ENCODE data around the gene LPP.

Gene LPP

DNA sequence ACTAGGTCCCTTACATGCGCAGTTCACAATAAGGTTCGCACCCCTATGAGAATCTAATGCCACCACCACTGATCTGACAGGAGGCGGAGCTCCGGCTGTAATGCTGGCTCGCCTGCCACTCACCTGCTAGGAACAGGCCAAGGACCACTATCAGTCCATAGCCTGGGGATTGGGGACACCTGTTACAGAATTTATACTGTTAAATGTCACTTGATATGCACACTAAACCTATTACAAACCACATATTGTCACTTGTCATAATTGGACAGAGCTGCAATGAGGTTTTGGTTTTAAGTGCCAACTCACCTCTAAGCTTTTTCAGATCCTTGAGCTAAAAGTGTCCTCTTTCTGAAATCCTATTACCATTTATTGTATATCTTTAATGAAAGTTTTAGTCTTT is 509.9 kb downstream of the LPP start:
- no peak for DNase-seq

DNA sequence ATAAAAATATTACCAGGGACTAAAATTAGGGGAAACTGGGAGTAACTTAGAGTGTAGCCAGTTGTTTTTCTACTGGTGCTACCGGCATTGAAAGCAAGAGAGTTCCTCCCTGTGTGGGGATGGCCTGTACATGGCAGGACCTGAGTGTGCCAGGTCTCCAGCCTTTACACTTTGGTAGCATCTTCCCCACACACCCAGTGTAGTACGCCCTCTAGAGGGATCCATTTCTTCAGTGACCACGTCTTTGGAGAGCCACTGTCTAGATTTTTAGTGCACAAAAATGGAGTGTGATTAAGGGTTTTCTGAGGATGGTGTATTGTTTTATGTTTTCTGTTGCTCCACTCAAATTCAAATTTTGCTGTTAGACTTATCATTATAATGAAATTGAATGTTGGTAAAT is 510.8 kb downstream of the LPP start:
- no peak for DNase-seq

DNA sequence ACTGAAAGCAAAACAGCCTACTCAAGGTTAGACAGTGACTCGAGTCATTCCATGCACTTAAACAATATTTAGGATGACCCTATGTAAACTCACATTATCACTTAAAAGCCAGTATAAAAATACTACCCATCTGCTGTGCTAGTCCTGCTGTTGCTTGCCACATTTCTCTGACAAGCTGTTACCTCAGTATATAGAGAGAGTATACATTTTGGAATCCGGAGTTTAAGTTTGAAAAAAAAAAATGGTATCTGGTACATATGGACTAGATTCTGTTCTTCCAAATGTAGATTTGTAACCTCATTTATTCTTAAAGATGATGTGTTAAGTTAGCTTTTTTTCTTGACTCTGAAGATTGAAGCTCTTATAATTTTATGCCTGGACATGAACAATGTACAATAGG is 514.0 kb downstream of the LPP start:
- no peak for DNase-seq

DNA sequence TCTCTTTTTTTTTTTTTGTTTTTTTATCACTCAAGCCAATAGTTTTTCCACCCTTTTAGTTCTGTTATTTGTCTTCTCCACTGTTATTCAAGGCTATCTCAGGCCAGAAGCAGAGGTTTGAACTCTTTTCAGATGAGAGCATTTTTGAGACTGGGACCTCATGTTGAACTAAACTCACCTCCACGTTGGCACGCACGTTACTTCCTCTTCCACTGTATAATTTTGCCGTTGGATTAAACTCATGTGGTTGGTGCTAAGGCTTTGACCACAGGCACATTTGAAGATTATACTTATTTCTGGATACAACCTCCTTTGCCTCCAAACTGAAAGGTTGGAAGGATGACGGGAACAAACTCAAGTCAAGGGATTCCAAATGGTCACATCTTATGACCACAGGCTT is 516.5 kb downstream of the LPP start:
- no peak for DNase-seq

DNA sequence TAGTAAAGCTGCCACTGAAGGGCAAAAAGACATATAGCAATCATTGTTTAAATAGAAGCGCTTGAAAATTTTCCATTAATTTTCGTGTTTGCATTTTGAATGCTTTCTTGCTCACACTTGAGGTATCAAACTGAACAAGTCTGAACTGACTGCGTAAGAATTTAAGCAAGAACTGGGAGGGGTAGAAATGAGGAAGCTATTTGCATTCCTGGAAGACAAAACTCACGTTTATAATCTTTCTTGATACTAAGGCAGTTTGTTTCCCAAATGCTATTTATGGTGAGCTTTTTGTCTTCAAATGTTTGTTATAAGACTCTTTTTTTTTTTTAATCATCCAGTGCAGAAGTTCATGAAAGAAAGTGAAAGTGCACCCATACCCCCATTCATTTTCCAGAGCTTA is 518.0 kb downstream of the LPP start:
- no peak for DNase-seq

DNA sequence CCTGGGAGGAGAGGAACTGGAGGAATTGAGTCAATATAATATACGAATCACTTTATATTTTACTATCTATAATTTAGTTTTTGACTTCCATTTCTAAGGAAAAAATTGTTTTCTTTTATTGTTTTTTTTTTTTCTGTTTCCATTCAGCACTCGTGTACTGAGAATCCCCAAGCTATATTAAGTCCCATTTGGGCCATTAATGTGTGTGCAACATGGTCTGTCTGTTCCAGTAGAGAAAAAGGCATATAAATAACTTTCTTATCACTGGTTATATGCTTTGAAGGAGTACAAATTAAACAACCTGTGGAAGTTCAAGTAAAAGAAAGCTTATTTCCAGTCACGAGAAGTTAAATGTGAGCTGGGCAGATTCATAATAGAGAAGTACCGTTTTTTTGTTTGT is 518.9 kb downstream of the LPP start:
- no peak for DNase-seq

DNA sequence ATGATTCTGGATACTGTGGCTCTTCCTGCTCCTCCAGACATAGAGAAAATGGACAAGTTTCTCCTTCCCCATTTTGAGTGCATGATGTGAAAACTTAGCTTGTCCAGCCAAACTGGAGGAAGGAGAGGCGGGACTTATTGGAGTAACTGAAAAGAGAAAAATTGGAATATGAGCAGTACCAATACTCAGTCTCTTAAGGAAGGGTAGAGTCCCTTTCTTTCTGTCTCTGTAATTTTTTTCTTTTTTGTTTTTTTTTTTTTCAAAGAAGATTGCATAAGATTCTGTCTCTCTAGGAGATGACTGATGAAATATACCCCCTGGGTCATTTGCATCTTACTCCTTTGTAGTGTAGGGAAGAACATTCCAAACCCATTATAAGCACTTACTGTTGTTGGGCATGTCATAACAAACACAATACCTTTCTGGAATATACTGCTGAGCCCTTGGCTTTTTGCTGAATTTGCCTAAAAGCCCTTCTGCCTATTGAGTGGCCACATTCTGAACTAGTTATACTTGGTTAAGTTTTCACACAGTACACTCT is 519.8 kb downstream of the LPP start:
- DNase-seq = no peak

DNA sequence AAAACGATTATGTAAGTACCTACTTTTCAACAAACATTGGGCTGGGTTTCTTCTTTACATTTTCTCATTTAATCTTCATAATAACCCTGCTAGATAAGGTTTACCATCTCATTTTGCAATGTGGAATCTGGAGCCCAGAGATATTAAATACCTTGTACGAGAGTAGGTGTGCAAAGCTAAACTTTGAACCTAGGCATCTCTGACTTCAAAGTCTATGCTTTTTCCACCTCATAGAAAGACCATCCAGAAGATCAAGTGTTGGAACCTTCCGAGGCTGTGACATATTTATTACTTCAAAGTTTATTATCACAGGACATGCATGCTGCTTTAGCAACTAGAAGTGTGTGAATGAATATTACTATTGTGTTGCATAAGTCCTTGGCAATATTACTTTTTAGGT is 520.6 kb downstream of the LPP start:
- no peak for DNase-seq

DNA sequence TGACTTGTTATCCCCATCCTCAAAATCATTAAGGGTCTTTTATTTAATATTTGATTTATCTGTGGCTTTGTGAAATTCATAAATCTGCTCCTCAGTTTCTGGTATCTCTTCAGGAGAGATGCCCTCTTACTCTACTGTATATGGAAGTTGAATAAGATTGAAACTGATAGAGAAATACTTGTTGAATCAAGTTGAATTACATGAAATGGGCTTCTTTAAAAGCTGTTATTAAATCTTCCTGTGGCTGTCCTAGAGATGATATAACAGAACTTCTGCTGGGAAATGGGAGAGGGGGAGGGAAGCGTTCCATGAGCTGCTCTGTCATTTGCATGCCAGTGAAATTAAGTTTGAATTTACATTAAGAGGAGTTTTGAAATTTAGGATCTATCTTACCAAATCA is 523.4 kb downstream of the LPP start:
- DNase-seq = no peak

DNA sequence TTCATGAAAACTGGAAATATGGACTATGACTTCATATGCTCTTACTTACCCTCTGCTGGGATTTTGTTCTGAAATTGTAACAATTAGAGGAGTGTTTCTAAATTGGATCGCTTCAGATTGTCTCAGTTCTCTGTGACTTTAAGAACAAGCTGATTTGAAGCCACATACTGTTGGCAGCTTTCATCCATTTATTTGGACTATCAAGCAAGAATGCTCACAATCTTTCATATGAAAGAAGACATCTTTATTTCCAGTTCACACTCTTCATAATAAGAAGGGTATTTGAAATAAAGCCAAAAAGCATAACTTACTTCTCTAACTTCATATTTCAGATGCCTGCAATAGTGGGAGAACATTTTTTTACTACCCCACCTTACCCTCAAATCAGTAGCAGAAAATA is 526.2 kb downstream of the LPP start:
- DNase-seq = no peak

DNA sequence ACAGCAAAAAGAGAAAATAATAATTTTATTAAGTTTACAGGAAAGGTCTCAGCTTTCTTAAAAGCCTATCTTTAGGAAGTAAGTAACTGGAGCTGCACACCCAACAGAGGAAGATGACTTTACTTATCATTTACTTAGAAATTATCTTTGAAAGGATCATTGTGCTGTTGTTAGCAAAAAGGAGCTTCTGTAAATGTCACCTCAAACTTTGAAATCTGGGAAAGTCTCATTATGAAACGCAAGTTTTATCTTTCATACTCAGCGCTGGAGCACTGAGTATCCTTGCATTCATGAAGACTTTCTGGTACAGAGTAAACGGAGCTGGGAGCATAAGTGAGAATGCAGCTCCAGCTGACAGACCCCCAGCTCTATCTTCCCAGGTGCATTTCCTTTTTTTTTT is 526.6 kb downstream of the LPP start:
- DNase-seq = no peak

DNA sequence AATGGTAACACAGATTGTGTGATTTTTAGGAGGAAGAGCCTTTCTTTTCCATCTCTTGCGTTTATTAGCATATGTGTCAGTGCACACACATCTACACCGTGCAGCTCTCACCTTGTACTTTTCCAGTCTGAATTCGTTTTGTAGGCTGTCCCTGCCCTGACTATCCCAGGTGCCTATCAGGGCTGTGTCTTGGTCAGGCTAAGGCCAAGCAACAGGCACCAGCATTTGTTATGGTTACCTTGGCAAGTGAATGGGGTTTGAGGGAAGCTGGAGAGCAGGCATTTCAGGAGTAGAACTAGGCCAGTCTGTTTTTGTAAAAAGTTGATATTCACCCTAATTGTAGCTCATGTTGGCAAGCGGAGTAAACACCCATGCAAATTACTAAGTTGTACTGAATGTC is 528.4 kb downstream of the LPP start:
- DNase-seq = no peak

DNA sequence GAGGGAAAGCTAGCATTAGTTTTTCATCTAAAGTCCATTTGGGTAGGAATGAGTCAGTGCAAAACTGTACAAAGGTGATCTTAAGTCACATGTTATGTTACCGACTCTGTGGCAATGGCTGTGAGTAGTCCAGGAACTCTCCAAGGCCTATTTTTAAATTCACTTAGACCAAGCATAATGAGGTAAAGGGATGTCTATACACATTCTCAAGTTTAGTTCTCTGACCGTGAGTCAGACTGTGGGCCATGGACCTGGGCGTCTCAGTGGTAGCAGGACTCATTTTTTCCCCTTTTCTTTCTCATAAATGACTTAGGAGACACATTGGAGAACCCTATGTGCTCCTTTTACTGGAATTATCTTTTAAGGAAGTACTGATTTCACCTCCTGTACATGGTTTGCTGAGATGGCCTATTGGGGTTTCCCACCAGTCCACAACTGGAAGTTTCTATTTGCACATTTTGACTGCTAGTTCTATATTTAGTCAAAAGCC is 529.1 kb downstream of the LPP start:
- DNase-seq = no peak

DNA sequence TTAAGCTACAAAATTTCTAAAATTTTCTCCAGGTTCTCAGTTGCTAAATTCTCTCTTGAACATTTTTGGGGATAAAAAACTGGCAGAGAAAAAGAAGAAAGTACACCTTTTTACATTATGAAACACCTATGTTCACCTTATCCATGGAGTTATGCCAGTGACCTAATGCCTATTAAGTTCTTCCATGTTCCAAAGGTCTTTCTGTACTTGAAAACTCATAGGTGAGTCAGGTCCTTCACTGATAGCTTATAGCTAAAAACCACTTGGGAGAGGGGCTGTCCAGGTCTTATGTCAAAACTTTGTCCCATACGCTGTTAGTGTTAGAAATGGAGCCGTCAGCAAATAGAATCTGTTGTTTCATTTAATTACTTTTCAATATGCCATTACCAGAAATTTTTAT is 530.3 kb downstream of the LPP start:
- no peak for DNase-seq

DNA sequence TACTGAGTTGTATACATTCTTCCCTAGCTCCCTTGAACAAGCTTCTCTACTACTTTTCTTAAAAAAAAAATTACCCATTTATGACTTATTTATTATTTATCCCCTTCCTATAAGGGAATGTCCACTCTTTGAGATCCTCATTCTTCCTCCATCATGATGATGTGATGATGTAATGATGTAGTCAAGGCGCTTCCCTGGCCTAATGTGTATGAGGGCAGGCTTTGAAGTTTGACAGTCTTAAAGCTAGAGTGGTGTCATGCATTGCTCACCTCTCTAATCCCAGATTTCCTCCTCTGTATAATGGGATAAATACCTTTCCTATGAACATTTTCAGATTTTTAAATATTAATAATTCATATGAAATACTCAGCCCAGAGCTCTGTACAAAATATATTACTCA is 531.8 kb downstream of the LPP start:
- DNase-seq = no peak

DNA sequence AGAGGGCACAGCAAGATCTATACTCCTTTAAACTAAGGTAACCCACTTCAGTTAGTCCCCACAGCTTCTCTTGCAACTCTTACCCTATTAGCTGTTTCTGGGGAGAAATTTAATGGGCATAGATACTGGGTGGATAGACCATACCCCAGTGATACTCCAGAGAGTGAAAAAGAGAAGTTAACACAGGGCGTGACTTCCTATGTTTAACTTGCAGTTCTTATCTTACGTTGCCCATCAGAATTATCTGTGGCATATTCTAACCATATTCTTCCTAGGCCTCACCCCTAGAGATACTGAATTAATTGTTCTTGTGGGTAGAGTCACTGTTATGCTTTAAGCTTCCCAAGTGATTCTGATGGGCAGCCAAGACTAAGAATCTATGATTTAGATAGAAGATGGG is 532.4 kb downstream of the LPP start:
- no peak for DNase-seq

DNA sequence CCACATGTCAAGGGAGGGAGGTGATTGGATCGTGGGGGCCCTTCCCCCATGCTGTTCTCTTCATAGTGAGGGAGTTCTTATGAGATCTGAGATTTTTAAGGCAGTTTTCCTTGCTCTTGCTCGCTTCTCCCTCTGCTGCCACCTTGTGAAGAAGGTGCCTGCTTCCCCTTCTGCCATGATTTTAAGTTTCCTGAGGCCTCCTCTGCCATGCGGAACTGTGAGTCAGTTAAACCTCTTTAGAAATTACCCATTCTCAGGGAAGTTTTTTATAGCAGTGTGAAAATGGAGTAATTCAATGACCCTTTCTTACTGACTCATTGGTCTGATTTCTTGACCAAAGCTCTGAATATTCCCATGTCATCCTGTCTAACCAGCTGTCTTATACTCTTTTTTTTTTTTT is 533.4 kb downstream of the LPP start:
- DNase-seq = no peak

DNA sequence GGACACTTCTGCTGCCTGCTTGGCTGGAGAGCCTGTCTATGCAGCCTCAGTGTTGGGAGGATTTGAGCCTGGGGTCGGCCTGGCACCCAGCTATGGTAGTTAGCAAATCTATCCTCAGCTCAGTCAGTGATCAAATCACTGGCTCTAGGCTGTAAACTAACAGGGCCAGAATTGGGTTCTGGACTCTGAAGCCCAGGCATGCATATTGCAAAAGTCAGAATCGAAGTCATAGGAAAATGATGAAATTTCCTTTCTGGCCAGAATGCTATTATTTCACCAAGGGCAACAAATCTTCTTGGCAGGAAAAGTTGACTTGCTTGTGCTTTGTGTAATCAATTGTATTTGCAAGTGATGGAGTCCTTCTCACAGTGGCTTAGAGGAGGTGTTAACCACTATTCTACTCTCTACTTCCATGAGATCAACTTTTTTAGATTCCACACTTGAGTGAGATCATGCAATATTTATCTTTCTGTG is 535.2 kb downstream of the LPP start:
- DNase-seq = no peak

DNA sequence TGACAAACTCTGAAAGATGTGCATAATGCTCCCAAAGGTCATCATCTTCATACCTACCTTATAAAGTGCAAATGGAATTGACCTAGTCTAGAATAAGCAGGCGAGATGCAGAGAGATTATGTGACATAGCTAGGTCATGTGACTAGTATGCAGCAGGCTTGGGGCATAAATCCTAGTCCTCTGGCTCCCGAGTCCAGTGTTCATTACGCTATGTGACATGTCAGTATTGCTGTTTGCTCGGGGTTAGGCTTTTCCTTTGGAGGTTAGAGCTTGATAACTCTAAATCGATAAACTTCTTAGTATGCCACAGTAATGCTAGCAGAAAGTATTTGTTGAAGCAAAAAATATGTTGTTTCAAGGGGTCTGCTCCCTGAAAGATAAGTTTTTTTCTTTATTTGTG is 536.1 kb downstream of the LPP start:
- DNase-seq = no peak

DNA sequence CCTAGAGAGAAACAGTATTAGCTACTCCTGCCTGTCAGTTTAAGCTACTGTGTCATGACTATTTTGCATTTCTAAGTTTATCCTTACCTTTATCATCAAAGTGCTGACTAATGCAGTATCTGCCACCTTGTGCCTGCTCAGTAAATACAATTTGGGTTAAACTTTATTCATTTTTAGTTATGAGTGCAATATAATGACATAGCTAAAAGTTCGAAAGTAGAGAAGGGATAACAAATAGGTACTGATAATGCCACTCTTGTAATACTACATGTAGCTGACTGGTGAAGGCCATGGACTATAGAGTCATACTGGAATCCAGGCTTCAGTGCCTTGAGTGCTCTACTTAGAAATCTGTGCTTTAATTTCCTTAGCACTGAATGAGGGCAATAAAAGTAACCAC is 537.0 kb downstream of the LPP start:
- no peak for DNase-seq

DNA sequence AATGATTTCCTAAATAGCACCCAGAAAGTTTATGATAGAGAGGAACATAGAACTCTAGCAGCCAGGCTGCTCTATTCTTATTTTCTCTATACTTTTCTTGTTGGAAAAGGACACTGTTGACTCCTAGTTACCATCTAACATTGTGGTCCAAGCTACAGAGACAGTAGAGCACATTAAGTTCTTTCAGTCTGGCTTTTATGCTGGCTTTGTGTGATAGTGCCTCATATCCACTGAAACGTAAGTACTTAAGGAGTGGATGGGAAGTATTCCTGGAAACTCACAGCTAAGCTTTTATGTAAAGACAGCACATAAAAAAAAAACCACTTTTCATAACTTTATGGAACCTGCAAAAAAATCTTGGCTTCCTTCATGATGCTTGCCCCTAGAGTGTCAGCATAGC is 537.7 kb downstream of the LPP start:
- DNase-seq = no peak

DNA sequence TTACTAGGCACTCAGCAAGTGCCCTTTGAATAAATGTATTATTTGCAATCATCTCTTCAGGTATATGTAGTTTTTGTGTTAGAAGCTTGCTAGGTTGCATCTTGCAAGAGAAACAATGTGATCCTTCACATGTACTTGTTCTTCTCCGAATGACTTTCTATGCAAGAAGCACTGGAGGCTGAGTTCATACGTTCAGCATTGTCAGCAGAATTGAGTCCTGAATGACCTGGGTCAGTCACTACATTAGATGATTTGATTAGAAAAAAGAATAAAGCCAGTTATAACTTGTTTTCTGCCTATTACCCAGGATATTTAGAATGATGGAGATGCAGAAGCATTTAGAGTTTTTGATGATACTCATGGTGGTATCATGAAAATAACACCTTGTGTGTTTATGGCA is 538.7 kb downstream of the LPP start:
- DNase-seq = no peak

DNA sequence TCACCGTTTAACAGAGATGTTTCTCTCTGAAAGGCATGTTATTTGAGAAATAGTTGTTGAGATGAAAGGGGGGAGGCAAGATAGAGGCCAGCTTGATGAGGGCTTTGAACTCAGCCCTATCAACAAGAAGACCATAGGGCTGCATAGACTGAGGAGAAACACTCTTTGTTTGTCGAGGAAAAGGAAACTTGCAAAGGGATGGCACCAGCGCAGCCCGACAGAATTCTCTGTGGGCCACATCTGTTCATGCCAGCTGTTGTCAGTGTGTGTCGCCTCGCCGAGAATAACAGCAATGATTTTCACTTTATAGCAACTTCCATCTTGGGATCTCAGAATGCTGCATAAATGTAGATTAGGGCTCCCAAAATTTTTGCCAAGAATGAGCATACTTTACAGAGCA is 539.5 kb downstream of the LPP start:
- DNase-seq = no peak

DNA sequence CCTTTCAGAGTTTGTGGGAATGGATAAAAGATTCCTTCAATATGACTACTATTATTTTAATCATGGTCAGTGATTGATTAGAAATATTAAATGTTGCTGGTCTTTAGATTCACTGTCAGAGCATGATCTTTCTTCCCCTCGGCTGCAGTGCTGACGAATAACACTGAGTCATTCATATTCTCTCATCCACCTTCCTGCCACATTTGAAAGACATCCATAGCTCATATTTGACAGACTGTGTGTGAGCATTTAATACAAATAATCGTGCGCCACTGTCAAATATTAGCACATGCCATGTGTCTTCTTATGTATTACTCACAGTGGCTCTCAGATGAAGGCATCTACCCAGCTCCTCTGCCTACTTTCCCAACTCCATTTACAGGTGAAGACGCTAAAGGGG is 541.3 kb downstream of the LPP start:
- DNase-seq = no peak

DNA sequence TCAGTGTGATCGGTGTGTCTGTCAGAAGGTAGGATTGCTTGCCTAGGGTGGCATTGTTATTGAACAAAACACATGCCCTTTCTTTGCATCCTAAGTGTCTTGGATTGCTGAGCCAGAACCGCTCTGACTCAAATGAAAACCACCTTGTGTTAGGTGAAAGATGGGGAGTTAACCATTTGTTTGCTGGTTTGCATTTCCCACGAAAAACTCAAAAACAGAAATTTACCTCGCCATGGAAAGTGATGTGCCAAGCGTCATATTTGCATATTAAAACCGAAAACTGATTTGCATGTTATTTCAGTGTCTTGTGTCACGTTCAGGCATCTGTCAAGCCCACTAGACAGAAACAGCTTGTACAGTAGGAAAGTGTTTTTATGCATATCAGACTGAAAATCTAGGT is 543.2 kb downstream of the LPP start:
- no peak for DNase-seq

DNA sequence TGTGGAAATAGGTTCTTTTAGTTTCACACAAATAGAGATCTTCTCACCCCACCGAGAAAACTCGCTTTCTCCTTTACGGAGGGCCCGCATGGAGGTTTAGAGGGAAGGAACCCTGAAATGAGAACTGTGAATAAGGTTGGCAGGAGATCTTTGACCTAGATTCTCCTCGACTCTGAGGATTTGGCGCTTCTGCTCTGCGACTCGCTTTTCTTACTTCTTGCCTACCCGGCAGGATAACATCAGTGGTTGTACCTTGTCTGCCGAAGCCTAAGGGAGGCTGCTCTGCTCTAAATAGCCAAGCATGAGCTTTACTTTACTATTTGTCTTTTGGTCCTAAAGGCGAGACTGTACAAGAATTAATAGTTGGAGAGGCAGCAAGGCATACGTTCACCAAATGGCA is 544.5 kb downstream of the LPP start:
- DNase-seq = no peak
